GM18873 (cell line): ENCODE measurements around the gene KTN1.
A peak's percentile ranks its signal among the peaks of the same experiment; 100 is the strongest.

Source experiments
- ATAC-seq: cut with Tn5 transposase; IDR thresholded peaks from one replicate; pipeline ENCODE4 v1.9.1; 2021; ENCODE audit warnings: mild to moderate bottlenecking, moderate library complexity, moderate number of reproducible peaks; ENCODE audit not compliant: unreplicated experiment, low FRiP score

KTN1 gene

GRCh38 chr14:55662752-55663151, 82.7 kb downstream of the KTN1 start:
- no peak for ATAC-seq

GRCh38 chr14:55665067-55665675, 85.2 kb downstream of the KTN1 start:
- no peak for ATAC-seq

GRCh38 chr14:55667801-55668200, 87.8 kb downstream of the KTN1 start:
- no peak for ATAC-seq

GRCh38 chr14:55671641-55672040, 91.6 kb downstream of the KTN1 start:
- no peak for ATAC-seq

GRCh38 chr14:55673048-55673447, 93.0 kb downstream of the KTN1 start:
- no peak for ATAC-seq

- no peak for ATAC-seq
These were observed 101.1 kb downstream of the KTN1 start for GRCh38 chr14:55681096-55681495.

- ATAC-seq: no peak
These were observed 105.1 kb downstream of the KTN1 start for GRCh38 chr14:55684956-55685584.

GRCh38 chr14:55686713-55687112, 106.7 kb downstream of the KTN1 start:
- no peak for ATAC-seq

GRCh38 chr14:55688566-55688965, 108.6 kb downstream of the KTN1 start:
- ATAC-seq: no peak

GRCh38 chr14:55689981-55690871, 110.2 kb downstream of the KTN1 start:
- no peak for ATAC-seq

GRCh38 chr14:55691659-55692058, 111.7 kb downstream of the KTN1 start:
- ATAC-seq: no peak

- no peak for ATAC-seq
These were observed 113.9 kb downstream of the KTN1 start for GRCh38 chr14:55693904-55694303.

GRCh38 chr14:55697414-55697861, 117.4 kb downstream of the KTN1 start:
- no peak for ATAC-seq

- ATAC-seq: no peak
These were observed 118.0 kb downstream of the KTN1 start for GRCh38 chr14:55698051-55698450.

GRCh38 chr14:55699131-55700057, 119.4 kb downstream of the KTN1 start:
- ATAC-seq: no peak

- ATAC-seq: peak; percentile 97
These were observed 121.6 kb downstream of the KTN1 start for GRCh38 chr14:55701638-55702037.

GRCh38 chr14:55702511-55702910, 122.5 kb downstream of the KTN1 start:
- ATAC-seq: no peak

- ATAC-seq: no peak
These were observed 124.6 kb downstream of the KTN1 start for GRCh38 chr14:55704654-55705053.

- no peak for ATAC-seq
These were observed 125.8 kb downstream of the KTN1 start for GRCh38 chr14:55705651-55706364.

GRCh38 chr14:55706365-55706684, 126.3 kb downstream of the KTN1 start:
- no peak for ATAC-seq
